ENCODE measurements around the gene ENO4.

Gene ENO4

GRCh38 chr10:116866066-116866465 is 16.8 kb downstream of the ENO4 start:
- no peak for DNase-seq (ENCODE audit: low read depth)

GRCh38 chr10:116866987-116867595 is 17.8 kb downstream of the ENO4 start:
- DNase-seq (ENCODE audit: low read depth), result peak; percentile 53
- TF ChIP-seq CTCF (conservative IDR thresholded peaks at IDR 0.05; ENCODE audit: low read depth, low read length), result no peak
- no peak overlapping the region for H3K4me3 ChIP-seq (ENCODE audit: low read depth, low read length)

More at GRCh38 chr10:116866066-116866465, 16.8 kb downstream of the ENO4 start:
- no peak overlapping the region for H3K4me3 ChIP-seq (ENCODE audit: low read depth, low read length)
- no peak for TF ChIP-seq CTCF (conservative IDR thresholded peaks at IDR 0.05; ENCODE audit: low read depth, low read length)

GRCh38 chr10:116868198-116868676 is 18.9 kb downstream of the ENO4 start:
- no peak for TF ChIP-seq CTCF (conservative IDR thresholded peaks at IDR 0.05; ENCODE audit: low read depth, low read length)
- H3K4me3 ChIP-seq (ENCODE audit: low read depth, low read length), result no peak overlapping the region
- DNase-seq (ENCODE audit: low read depth), result no peak

GRCh38 chr10:116868722-116869121 is 19.4 kb downstream of the ENO4 start:
- H3K4me3 ChIP-seq (ENCODE audit: low read depth, low read length), result no peak overlapping the region
- no peak for TF ChIP-seq CTCF (conservative IDR thresholded peaks at IDR 0.05; ENCODE audit: low read depth, low read length)
- no peak for DNase-seq (ENCODE audit: low read depth)

GRCh38 chr10:116870949-116871348 is 21.6 kb downstream of the ENO4 start:
- no peak for DNase-seq (ENCODE audit: low read depth)
- H3K4me3 ChIP-seq (ENCODE audit: low read depth, low read length), result no peak overlapping the region
- no peak for TF ChIP-seq CTCF (conservative IDR thresholded peaks at IDR 0.05; ENCODE audit: low read depth, low read length)

GRCh38 chr10:116873134-116873533 is 23.8 kb downstream of the ENO4 start:
- no peak for TF ChIP-seq CTCF (conservative IDR thresholded peaks at IDR 0.05; ENCODE audit: low read depth, low read length)
- H3K4me3 ChIP-seq (ENCODE audit: low read depth, low read length), result no peak overlapping the region
- DNase-seq (ENCODE audit: low read depth), result no peak

GRCh38 chr10:116875897-116876296 is 26.6 kb downstream of the ENO4 start:
- DNase-seq (ENCODE audit: low read depth), result no peak
- TF ChIP-seq CTCF (conservative IDR thresholded peaks at IDR 0.05; ENCODE audit: low read depth, low read length), result no peak
- no peak overlapping the region for H3K4me3 ChIP-seq (ENCODE audit: low read depth, low read length)
